HG03442 (cell line): Measurements from ENCODE around the gene LILRA6.

Experiments
- ATAC-seq: cut with Tn5 transposase; IDR thresholded peaks from one replicate; pipeline ENCODE4 v1.9.1; 2021; ENCODE audit warnings: mild to moderate bottlenecking, moderate library complexity; ENCODE audit not compliant: unreplicated experiment

The LILRA6 gene

DNA sequence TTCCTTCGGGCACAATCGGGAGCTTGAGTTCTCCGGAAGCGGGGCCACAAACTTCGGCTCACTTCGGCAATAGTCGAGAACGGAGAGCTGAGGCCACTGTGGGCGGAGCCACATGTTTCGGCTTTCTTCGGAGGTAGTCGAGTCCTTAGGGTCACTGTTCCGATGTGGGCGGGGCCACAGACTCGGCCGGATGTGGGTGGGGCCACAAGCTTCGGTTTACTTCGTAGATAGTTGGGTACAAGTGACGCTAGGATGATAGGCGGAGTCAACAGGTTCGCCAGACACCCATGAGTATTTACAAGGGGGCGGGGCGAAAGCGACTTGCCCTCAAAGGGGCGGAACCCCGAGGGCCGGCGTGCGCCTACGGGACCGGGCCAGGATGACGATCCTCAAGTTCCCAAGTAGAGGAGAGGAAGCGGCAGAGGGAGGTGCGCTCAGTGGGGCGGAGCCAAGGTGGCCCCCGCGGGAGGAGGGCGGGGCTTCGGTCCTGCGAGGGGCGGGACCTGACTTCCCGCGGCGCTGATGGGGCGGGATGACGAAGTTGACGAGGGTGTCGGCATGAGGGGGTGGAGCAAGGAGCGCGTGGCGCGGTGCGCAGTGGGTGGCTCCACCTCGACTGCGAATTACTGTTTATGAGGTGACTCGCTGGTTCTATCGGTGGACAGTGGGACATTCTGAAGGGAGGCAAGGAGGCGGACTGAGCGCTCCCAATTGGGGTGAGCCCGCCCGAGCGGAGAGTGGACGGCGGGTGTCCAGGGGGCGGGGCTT is 52.7 kb downstream of the LILRA6 start:
- ATAC-seq: peak; percentile 43

DNA sequence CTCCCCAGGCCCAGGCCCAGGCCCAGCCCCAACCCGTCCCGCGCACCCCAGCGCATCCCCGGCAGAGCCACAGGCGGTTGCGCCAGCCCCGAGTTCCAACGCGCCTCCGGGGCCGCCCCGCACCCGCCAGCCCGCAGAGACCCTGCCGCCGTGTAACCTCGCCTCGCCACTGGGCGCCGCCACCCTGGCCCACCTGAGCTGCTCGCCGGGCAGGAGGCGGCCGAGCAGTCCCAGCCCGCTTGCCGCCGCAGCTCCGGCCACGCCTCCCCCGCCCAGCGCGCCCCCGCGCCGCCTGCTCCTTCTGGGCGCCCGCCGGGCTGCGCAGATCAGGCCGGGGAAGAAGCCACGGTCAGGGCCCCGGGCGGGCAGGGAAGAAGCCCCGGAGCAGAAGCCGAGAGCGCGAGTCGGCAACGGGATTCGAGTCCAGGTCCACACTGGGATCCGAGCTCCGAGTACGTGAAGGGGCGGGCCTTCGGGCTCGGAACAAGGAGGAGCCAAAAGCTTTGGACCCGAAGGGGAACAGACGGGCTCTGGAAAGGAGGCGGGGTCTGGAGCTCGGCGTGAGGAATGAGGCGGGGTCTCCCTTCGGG is 53.4 kb downstream of the LILRA6 start, which contains the start of gene MBOAT7:
Gene MBOAT7, minus strand, starts transcription at position 436 of the 590 bp plus-strand sequence. CDS start 1,072 bp downstream, outside the sequence.
- ATAC-seq: peak; percentile 12

DNA sequence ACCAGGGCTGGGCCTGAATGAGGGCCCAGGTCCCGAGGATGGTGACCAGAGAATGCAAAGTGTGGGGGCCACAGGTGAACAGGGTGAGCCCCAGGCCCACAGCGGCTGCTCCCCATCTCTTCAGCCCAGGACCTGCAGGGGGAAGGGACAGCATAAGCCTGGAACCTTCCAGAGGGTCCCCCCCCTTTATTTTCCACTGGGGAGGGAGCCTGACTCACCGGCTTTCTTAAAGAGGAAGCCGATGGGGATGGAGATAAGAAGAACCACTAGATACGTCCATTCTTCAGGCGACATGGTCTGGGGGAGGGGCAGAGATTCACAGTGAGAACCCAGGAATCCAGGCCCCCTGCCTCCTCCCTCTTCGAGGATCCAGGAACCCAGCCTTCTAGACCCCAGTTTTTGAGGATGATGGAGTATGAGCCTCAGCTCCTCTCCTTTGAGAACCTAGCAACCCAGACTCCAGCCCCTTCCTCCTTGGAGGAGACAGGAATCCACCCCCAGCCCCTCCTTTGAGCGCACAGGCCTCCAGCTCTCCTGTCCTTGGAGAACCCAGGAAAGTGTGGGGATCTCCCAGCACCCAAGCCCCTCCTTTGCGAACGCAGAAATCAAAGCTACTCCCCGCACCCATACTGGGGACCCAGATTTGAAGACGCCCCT is 54.2 kb downstream of the LILRA6 start:
- no peak for ATAC-seq

DNA sequence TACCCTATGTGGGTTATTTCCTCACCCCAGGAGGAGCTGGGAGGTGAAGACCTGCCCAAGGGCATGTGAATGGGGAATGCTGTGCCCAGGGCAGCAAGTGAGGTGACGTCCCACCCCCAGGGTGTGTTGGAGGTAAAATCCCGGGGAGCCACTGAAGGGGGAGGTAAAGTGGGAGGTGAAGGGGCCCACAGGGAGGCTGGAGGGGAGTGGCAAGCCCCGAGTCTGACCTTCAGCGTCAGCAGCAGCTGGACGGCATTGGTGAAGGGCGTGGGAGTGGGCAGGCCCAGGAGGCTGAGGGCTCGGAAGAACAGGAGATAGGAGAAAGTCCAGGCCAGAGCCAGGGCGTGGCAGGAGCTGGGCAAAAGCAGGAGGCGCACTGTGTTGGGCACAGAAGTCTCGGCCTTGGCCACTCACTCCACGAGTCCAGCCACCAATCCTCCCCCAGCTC is 55.6 kb downstream of the LILRA6 start:
- ATAC-seq: no peak
